ENCODE measurements around the gene NDUFC1. TPM values are rescaled to one million over a fixed set of nuclear protein-coding genes. Genes with fewer than 3 reads are reported as not detected.

Gene NDUFC1
- total RNA-seq, 1 experiment from 2014 or later: 56.5 TPM

- TF ChIP-seq CTCF (IDR thresholded peaks at IDR 0.05) (no peak), POLR2AphosphoS5 (IDR thresholded peaks at IDR 0.05; ENCODE audit: low read depth, low read length) (no peak), REST (IDR thresholded peaks at IDR 0.05; ENCODE audit: insufficient read depth in 1 of 2, low read depth in 2 of 2, low read length in 1 of 2) (no peak), TCF7L2 (IDR thresholded peaks at IDR 0.05; ENCODE audit: low read depth, low read length) (no peak), SIN3A (IDR thresholded peaks at IDR 0.05; ENCODE audit: borderline replicate concordance, insufficient read depth, low read depth, low read length) (no peak)
- H3K27me3 ChIP-seq (ENCODE audit: control insufficient read depth, insufficient read depth, low read length): no peaks in the 10 kb centered on the region
- DNase-seq (ENCODE audit: low read depth, low spot score) (no peak), ATAC-seq (no peak)
- no TSS peak for BruUV-seq (replicated peaks)
- ChIA-PET POLR2A (no interaction called here), CTCF (no interaction called here)
- intact Hi-C loops (cut with micrococcal nuclease; ENCODE audit: unreplicated experiment) (loop anchor here (5.0 kb wide), 1 partner anchor 100 kb away; no protein-coding TSS in a partner anchor), in situ Hi-C loops (cut with HindIII; ENCODE audit: low pct_unique_long_range_greater_than_20kb, low sequenced_read_pairs) (no loop called here)
- 0 out of 2 replicates have a peak, but pooled peaks cover 2% of the 10 kb centered on the region for H3K4me1 ChIP-seq (ENCODE audit: control insufficient read depth, insufficient read depth, low read length)
- no peaks in the 10 kb centered on the region for H3K36me3 ChIP-seq (ENCODE audit: control insufficient read depth, insufficient read depth, low read length)
- no peaks in the 10 kb centered on the region for H3K9me3 ChIP-seq (ENCODE audit: control insufficient read depth, insufficient read depth, low read depth, low read length)
- H3K4me3 ChIP-seq (ENCODE audit: low read depth in 2 of 2, low read length in 2 of 2): no peak overlapping the region
- no peak overlapping the region for H3K27ac ChIP-seq (ENCODE audit: low read length)
Measured at GRCh38 chr4:139282721-139283075, 19.6 kb downstream of the NDUFC1 start.

GRCh38 chr4:139282065-139282720 lies 20.1 kb downstream of the NDUFC1 start:
- in situ Hi-C loops (cut with HindIII; ENCODE audit: low pct_unique_long_range_greater_than_20kb, low sequenced_read_pairs) (no loop called here), intact Hi-C loops (cut with micrococcal nuclease; ENCODE audit: unreplicated experiment) (loop anchor here (5.0 kb wide), 1 partner anchor 100 kb away; no protein-coding TSS in a partner anchor)
- BruUV-seq (replicated peaks): no TSS peak
- H3K4me3 ChIP-seq (ENCODE audit: low read depth in 2 of 2, low read length in 2 of 2): no peak overlapping the region
- no peaks in the 10 kb centered on the region for H3K36me3 ChIP-seq (ENCODE audit: control insufficient read depth, insufficient read depth, low read length)
- no peak for DNase-seq (ENCODE audit: low read depth, low spot score)
- H3K27ac ChIP-seq (ENCODE audit: low read length): no peak overlapping the region
- 0 out of 2 replicates have a peak, but pooled peaks cover 2% of the 10 kb centered on the region for H3K4me1 ChIP-seq (ENCODE audit: control insufficient read depth, insufficient read depth, low read length)
- H3K27me3 ChIP-seq (ENCODE audit: control insufficient read depth, insufficient read depth, low read length): no peaks in the 10 kb centered on the region
- ChIA-PET POLR2A (no interaction called here), CTCF (interaction anchor here (0.6 kb wide), 1 partner anchor 12 kb away, joined by 10 read pairs; no protein-coding TSS in a partner anchor)
- TF ChIP-seq POLR2AphosphoS5 (IDR thresholded peaks at IDR 0.05; ENCODE audit: low read depth, low read length) (no peak), TCF7L2 (IDR thresholded peaks at IDR 0.05; ENCODE audit: low read depth, low read length) (no peak), REST (IDR thresholded peaks at IDR 0.05; ENCODE audit: insufficient read depth in 1 of 2, low read depth in 2 of 2, low read length in 1 of 2) (no peak), CTCF (IDR thresholded peaks at IDR 0.05) (no peak), SIN3A (IDR thresholded peaks at IDR 0.05; ENCODE audit: borderline replicate concordance, insufficient read depth, low read depth, low read length) (no peak)
- H3K9me3 ChIP-seq (ENCODE audit: control insufficient read depth, insufficient read depth, low read depth, low read length): no peaks in the 10 kb centered on the region
- no peak for ATAC-seq

Measured in Panc1 (cell line).